H1 (cell line): ENCODE data around the gene DCTN5. TPM values are rescaled to one million over a fixed set of nuclear protein-coding genes. Genes with fewer than 3 reads are reported as not detected.

Experiments used
- CTCF ChIA-PET: fragments of 300-600 bp; sonication (Branson Sonifier 250); formaldehyde crosslinking; loops from one replicate; lab custom pipeline; 2021; ENCODE audit not compliant: partially characterized antibody; lab: Charles Lee
- POLR2A ChIA-PET: fragments of 300-600 bp; sonication (Branson Sonifier 250); formaldehyde crosslinking; loops from one replicate; lab custom pipeline; 2021; ENCODE audit warnings: inconsistent platforms; ENCODE audit not compliant: partially characterized antibody; lab: Charles Lee
- DNase-seq, 2 experiments: peaks; one replicate each; pipeline versions ENCODE4 v3.0.0 to v3.0.0-alpha.2; 2010 to 2022; ENCODE audit warnings: low spot score in 2 of 2, low read depth in 1 of 2, mixed read lengths in 1 of 2
- FAIRE-seq: peaks from 2 replicates; lab custom pipeline; 2011; peaks lifted over from hg19 to GRCh38; lab: Jason Lieb, UNC
- H2AFZ ChIP-seq: 2 replicates; pipeline ENCODE4 v1.8.1; 2012; ENCODE audit warnings: low read length, inconsistent platforms
- H2AK5ac ChIP-seq: 2 replicates; pipeline ENCODE4 v1.6.1; 2013; ENCODE audit warnings: low read depth, low read length
- H2BK120ac ChIP-seq: replicated peaks from 2 replicates; pipeline ENCODE3; 2013; ENCODE audit warnings: low read depth, low read length, inconsistent platforms
- H2BK12ac ChIP-seq: 2 replicates; pipeline ENCODE4 v1.6.1; 2013; ENCODE audit warnings: low read depth, low read length
- H2BK15ac ChIP-seq: 2 replicates; pipeline ENCODE4 v1.6.1; 2013; ENCODE audit warnings: low read length
- H2BK20ac ChIP-seq: 2 replicates; pipeline ENCODE4 v1.6.1; 2013; ENCODE audit warnings: low read length
- H2BK5ac ChIP-seq: 2 replicates; pipeline ENCODE4 v1.6.1; 2013; ENCODE audit warnings: low read depth, low read length
- H3K14ac ChIP-seq: 2 replicates; pipeline ENCODE4 v1.6.1; 2013; ENCODE audit warnings: inconsistent platforms; ENCODE audit not compliant: insufficient read length
- H3K18ac ChIP-seq: 2 replicates; pipeline ENCODE4 v1.6.1; 2013; ENCODE audit warnings: low read length; ENCODE audit errors: extremely low read depth
- H3K23ac ChIP-seq: 2 replicates; pipeline ENCODE4 v1.6.1; 2013; ENCODE audit warnings: inconsistent platforms; ENCODE audit not compliant: insufficient read length
- H3K23me2 ChIP-seq: 2 replicates; pipeline ENCODE4 v1.6.1; 2013; ENCODE audit warnings: low read depth, low read length
- H3K27ac ChIP-seq: 2 replicates; pipeline ENCODE4 v1.6.1; 2011; ENCODE audit warnings: low read depth, low read length, inconsistent platforms
- H3K27me3 ChIP-seq, 4 experiments: replicated peaks in 1 of 4; 1 replicate in 1 of 4; 2 replicates in 3 of 4; pipeline versions ENCODE4 v1.6.1 to v1.8.1; 2011 to 2013; ENCODE audit warnings: low read length in 3 of 4, mild to moderate bottlenecking in 3 of 4, inconsistent platforms in 2 of 4, mixed read lengths in 2 of 4, moderate library complexity in 1 of 4; ENCODE audit not compliant: control insufficient read depth in 3 of 4, insufficient read depth in 3 of 4; ENCODE audit errors: extremely low read depth in 1 of 4
- H3K36me3 ChIP-seq, 4 experiments: 2 replicates each; pipeline versions ENCODE4 v1.6.1 to v1.8.1; 2011 to 2013; ENCODE audit warnings: mild to moderate bottlenecking in 4 of 4, low read length in 3 of 4, moderate library complexity in 2 of 4, control low read depth in 1 of 4, inconsistent platforms in 1 of 4; ENCODE audit not compliant: insufficient read depth in 4 of 4, control insufficient read depth in 2 of 4
- H3K4ac ChIP-seq: replicated peaks from 2 replicates; pipeline ENCODE3; 2013; ENCODE audit warnings: low read length, low read depth, mixed read lengths, inconsistent platforms; ENCODE audit not compliant: insufficient read length
- H3K4me1 ChIP-seq, 4 experiments: replicated peaks in 1 of 4; 1 replicate in 1 of 4; 2 replicates in 3 of 4; pipeline versions ENCODE4 v1.6.1 to v1.8.1; 2011 to 2013; ENCODE audit warnings: low read length in 3 of 4, inconsistent platforms in 2 of 4, mixed read lengths in 1 of 4; ENCODE audit not compliant: insufficient read depth in 4 of 4, control insufficient read depth in 3 of 4
- H3K4me2 ChIP-seq, 2 experiments: 2 replicates each; pipeline versions ENCODE4 v1.6.1 to v1.8.1; 2011 to 2013; ENCODE audit warnings: low read depth in 2 of 2, low read length in 2 of 2, control low read depth in 1 of 2, inconsistent platforms in 1 of 2, mild to moderate bottlenecking in 1 of 2; ENCODE audit not compliant: insufficient read depth in 1 of 2
- H3K4me3 ChIP-seq, 4 experiments: fragments of 200-600, 300-600 bp in 1 of 4; sonication (generic), shearing (Covaris generic), sonication (Bioruptor Twin) in 1 of 4; 2 replicates each; pipeline versions ENCODE4 v1.5.1 to v1.8.1; 2011 to 2016; ENCODE audit warnings: low read length in 4 of 4, low read depth in 3 of 4, control low read depth in 2 of 4, inconsistent platforms in 2 of 4, mild to moderate bottlenecking in 2 of 4, mixed read lengths in 1 of 4, moderate library complexity in 1 of 4; ENCODE audit not compliant: insufficient read depth in 2 of 4; ENCODE audit errors: extremely low read depth in 1 of 4
- H3K56ac ChIP-seq: replicated peaks from 2 replicates; pipeline ENCODE3; 2013; ENCODE audit warnings: low read depth, mild to moderate bottlenecking, mixed read lengths, low read length, inconsistent platforms; ENCODE audit not compliant: insufficient read length
- H3K79me1 ChIP-seq: 2 replicates; pipeline ENCODE4 v1.6.1; 2013; ENCODE audit warnings: low read depth, low read length, control low read depth
- H3K79me2 ChIP-seq, 2 experiments: 2 replicates each; pipeline versions ENCODE4 v1.6.1 to v1.8.1; 2012 to 2013; ENCODE audit warnings: low read length in 2 of 2, mild to moderate bottlenecking in 2 of 2, inconsistent platforms in 1 of 2; ENCODE audit not compliant: insufficient read depth in 2 of 2, control insufficient read depth in 1 of 2
- H3K9ac ChIP-seq, 4 experiments: replicated peaks in 1 of 4; 1 replicate in 1 of 4; 2 replicates in 3 of 4; pipeline versions ENCODE4 v1.6.1 to v1.8.1; 2011 to 2013; ENCODE audit warnings: low read depth in 3 of 4, low read length in 3 of 4, control low read depth in 2 of 4, mild to moderate bottlenecking in 2 of 4, moderate library complexity in 2 of 4, inconsistent platforms in 1 of 4; ENCODE audit errors: extremely low read depth in 1 of 4
- H3K9me3 ChIP-seq, 2 experiments: 2 replicates each; pipeline versions ENCODE4 v1.6.1 to v1.8.1; 2012 to 2013; ENCODE audit warnings: mild to moderate bottlenecking in 2 of 2, moderate library complexity in 2 of 2, control low read depth in 1 of 2, inconsistent platforms in 1 of 2, low read depth in 1 of 2, low read length in 1 of 2, mixed read lengths in 1 of 2; ENCODE audit not compliant: insufficient read depth in 2 of 2
- H4K20me1 ChIP-seq, 2 experiments: replicated peaks in 1 of 2; 2 replicates each; pipeline versions ENCODE3 to v1.8.1; 2011 to 2013; ENCODE audit warnings: inconsistent platforms in 2 of 2, low read length in 2 of 2, mild to moderate bottlenecking in 1 of 2; ENCODE audit not compliant: insufficient read depth in 2 of 2, control insufficient read depth in 1 of 2
- H4K5ac ChIP-seq: 2 replicates; pipeline ENCODE4 v1.6.1; 2013; ENCODE audit warnings: low read length, low read depth, mixed read lengths, inconsistent platforms; ENCODE audit not compliant: insufficient read length
- H4K8ac ChIP-seq: 2 replicates; pipeline ENCODE4 v1.8.0; 2013; ENCODE audit warnings: mild to moderate bottlenecking, moderate library complexity, low read length, inconsistent platforms; ENCODE audit not compliant: insufficient read depth; ENCODE audit errors: extremely low read depth
- H4K91ac ChIP-seq: replicated peaks from 2 replicates; pipeline ENCODE3; 2013; ENCODE audit warnings: low read length, mixed read lengths, inconsistent platforms; ENCODE audit not compliant: insufficient read length
- ASH2L ChIP-seq: fragments of 200-600, 300-600 bp; sonication (generic); IDR thresholded peaks from one replicate; pipeline ENCODE4 v1.7.1; 2017; ENCODE audit warnings: low read length
- BRCA1 ChIP-seq: IDR thresholded peaks from 2 replicates; pipeline ENCODE4 v1.6.1; 2012; ENCODE audit warnings: low read depth, low read length, improper control_type of control experiment
- CREB1 ChIP-seq: IDR thresholded peaks from 2 replicates; pipeline ENCODE4 v1.6.1; 2012; ENCODE audit warnings: inconsistent platforms
- EZH2 ChIP-seq: fragments of 200-600 bp; sonication (generic); IDR thresholded peaks from 2 replicates; pipeline ENCODE4 v1.7.1; 2012; ENCODE audit warnings: low read depth, mild to moderate bottlenecking, moderate library complexity, low read length, inconsistent platforms; ENCODE audit not compliant: severe bottlenecking
- NANOG ChIP-seq: IDR thresholded peaks from 2 replicates; pipeline ENCODE4 v1.6.1; 2011; ENCODE audit warnings: low read length, low read depth, mild to moderate bottlenecking, inconsistent platforms; ENCODE audit not compliant: insufficient read depth, poor library complexity, severe bottlenecking
- PHF8 ChIP-seq: fragments of 200-600 bp; sonication (generic); conservative IDR thresholded peaks from 2 replicates; pipeline ENCODE4 v1.7.1; 2012; ENCODE audit warnings: low read depth, mild to moderate bottlenecking, inconsistent platforms, low read length, moderate library complexity
- POLR2AphosphoS5 ChIP-seq: IDR thresholded peaks from 2 replicates; pipeline ENCODE4 v1.6.1; 2011; ENCODE audit warnings: low read depth, low read length
- POU5F1 ChIP-seq: IDR thresholded peaks from 2 replicates; pipeline ENCODE4 v1.6.1; 2011; ENCODE audit warnings: low read depth, mild to moderate bottlenecking, low read length, moderate library complexity
- TBP ChIP-seq: IDR thresholded peaks from 2 replicates; pipeline ENCODE4 v1.6.1; 2011; ENCODE audit warnings: low read depth, low read length, improper control_type of control experiment
- WGBS, 2 experiments: shearing (Covaris generic) in 1 of 2; methylation state at CpG; one replicate each; pipeline versions ENCODE4 v1.1.6 to v1.1.7; 2013 to 2015; ENCODE audit warnings: low lambda C conversion rate in 2 of 2, mixed read lengths in 2 of 2, inconsistent platforms in 1 of 2, low coverage in 1 of 2, missing lambda C conversion rate in 1 of 2; ENCODE audit not compliant: insufficient replicate concordance in 2 of 2, insufficient coverage in 1 of 2, insufficient read length in 1 of 2; ENCODE audit errors: extremely low coverage in 1 of 2, missing lambda C conversion rate in 1 of 2; 5-methylcytosine and 5-hydroxymethylcytosine counted together
- polyA plus RNA-seq, 7 experiments: library from polyadenylated mRNA; depleted of rRNA in 3 of 7; stranded (reverse) in 5 of 7; unstranded in 2 of 7; fragments of >200 nt in 5 of 7; fragments of 200-250 nt in 2 of 7; gene quantifications; 1 replicate in 5 of 7; 2 replicates in 1 of 7; 4 replicates in 1 of 7; pipeline versions ENCODE4 v1.2.1 to v1.2.3, GENCODE V29; 2011 to 2013; ENCODE audit warnings: missing spikeins in 2 of 7, mixed read lengths in 2 of 7
- total RNA-seq: library from RNA; stranded (reverse); fragmentation: NEBNext Ultra II Directional; extraction: Animal tissue kit (Norgen Biotek cat#: 25700); gene quantifications from 2 replicates; pipeline ENCODE4 v1.2.1, GENCODE V29; 2021

DCTN5 gene
- total and polyA plus RNA-seq, 2 of the 8 experiments (the other 6 are each of a cell fraction or from before 2014, with no cell fraction given), result 36.0 to 74.0 TPM

GRCh38 chr16:23691483-23692189 lies 50.4 kb downstream of the DCTN5 start:
- Histone ChIP-seq H2BK120ac (no peak overlapping the region), H3K23me2 (peaks cover 7% of the 10 kb centered on the region; the same call in 1 of the 2 replicates), H4K8ac (no peak overlapping the region; the same call in 1 of the 2 replicates), H3K18ac (no peak overlapping the region), H3K56ac (no peak overlapping the region), H3K23ac (no peak overlapping the region), H4K20me1 (peaks cover 7 to 10% of the 10 kb centered on the region in 2 experiments), H2AK5ac (no peak overlapping the region), H3K9ac (no peak overlapping the region), H4K5ac (no peak overlapping the region), H4K91ac (no peak overlapping the region), H3K27ac (no peak overlapping the region), H2BK20ac (no peak overlapping the region), H3K9me3 (no peaks in the 10 kb centered on the region), H2BK5ac (no peak overlapping the region), H3K4ac (no peak overlapping the region), H3K36me3 (peaks cover 25 to 49% (median 46%) of the 10 kb centered on the region in 4 experiments), H3K79me2 (no peaks in the 10 kb centered on the region), H2AFZ (no peak overlapping the region), H2BK15ac (no peak overlapping the region), H3K27me3 (no peaks in the 10 kb centered on the region), H3K79me1 (no peaks in the 10 kb centered on the region), H3K4me2 (no peak overlapping the region), H3K4me1 (peaks cover 0 to 5% (median 4%) of the 10 kb centered on the region in 4 experiments; a peak in 5 of 7 replicates), H3K4me3 (no peak overlapping the region), H2BK12ac (no peak overlapping the region), H3K14ac (no peak overlapping the region)
- no peak for FAIRE-seq
- 91% methylated on average over 6 of the region's 10 CpGs; no CpG with 5 or more reads in 1 of the 2 experiments for WGBS, 2 experiments
- ChIA-PET CTCF (interaction anchor here (0.9 to 5.1 kb wide), 4 partner anchors 9 to 36 kb away, joined by 3 to 43 read pairs (median 5); partner anchors contain the start of gene PLK1), POLR2A (interaction anchor here (0.8 to 12.9 kb wide), 5 partner anchors 9 to 18 kb away, joined by 3 to 230 read pairs (median 3); partner anchors contain the start of gene PLK1)
- no peak for DNase-seq
- TF ChIP-seq ASH2L (no peak), POU5F1 (no peak), BRCA1 (no peak), POLR2AphosphoS5 (no peak), NANOG (no peak), PHF8 (no peak), CREB1 (no peak), EZH2 (no peak), TBP (no peak)
